Liver (tissue), 9 donors: ENCODE measurements around the gene PRPF40A. TPM values are rescaled to one million over a fixed set of nuclear protein-coding genes. Genes with fewer than 3 reads are reported as not detected.

Experiments used
- DNase-seq: peaks from one replicate; pipeline ENCODE4 v3.0.0-alpha.2; 2017; ENCODE audit warnings: low spot score
- H3K27ac ChIP-seq, 2 donors: one replicate each; pipeline ENCODE4 v1.7.0; 2013; ENCODE audit warnings: inconsistent platforms in 2 of 2, low read length in 2 of 2, control low read depth in 1 of 2, low read depth in 1 of 2, mild to moderate bottlenecking in 1 of 2
- H3K27me3 ChIP-seq, 4 donors: one replicate each; pipeline versions ENCODE4 v1.6.1 to v1.7.0; 2013; ENCODE audit warnings: low read length in 3 of 4, inconsistent platforms in 1 of 4, mild to moderate bottlenecking in 1 of 4, moderate library complexity in 1 of 4; ENCODE audit not compliant: control insufficient read depth in 4 of 4, insufficient read depth in 4 of 4
- H3K36me3 ChIP-seq, 4 donors: one replicate each; pipeline versions ENCODE4 v1.6.1 to v1.7.0; 2013; ENCODE audit warnings: low read length in 3 of 4, mild to moderate bottlenecking in 3 of 4, low read depth in 1 of 4, moderate library complexity in 1 of 4; ENCODE audit not compliant: control insufficient read depth in 4 of 4, insufficient read depth in 3 of 4
- H3K4me1 ChIP-seq, 4 donors: one replicate each; pipeline versions ENCODE4 v1.6.1 to v1.7.0; 2013; ENCODE audit warnings: low read length in 3 of 4, mild to moderate bottlenecking in 3 of 4, moderate library complexity in 1 of 4; ENCODE audit not compliant: control insufficient read depth in 4 of 4, insufficient read depth in 4 of 4
- H3K4me3 ChIP-seq, 3 donors: one replicate each; pipeline versions ENCODE4 v1.6.1 to v1.7.0; 2013; ENCODE audit warnings: low read length in 3 of 3, control low read depth in 1 of 3, low read depth in 1 of 3, mild to moderate bottlenecking in 1 of 3
- H3K9ac ChIP-seq, 2 donors: one replicate each; pipeline ENCODE4 v1.7.0; 2013; ENCODE audit warnings: low read length in 2 of 2, mild to moderate bottlenecking in 2 of 2, moderate library complexity in 2 of 2, control low read depth in 1 of 2, low read depth in 1 of 2
- H3K9me3 ChIP-seq, 4 donors: one replicate each; pipeline versions ENCODE4 v1.6.1 to v1.7.0; 2013; ENCODE audit warnings: low read length in 3 of 4; ENCODE audit not compliant: control insufficient read depth in 4 of 4
- EGR1 ChIP-seq, 2 donors: IDR thresholded peaks; 2 replicates each; pipeline ENCODE4 v1.6.1; 2016 to 2018; ENCODE audit warnings: antibody characterized with exemption in 2 of 2, low read depth in 2 of 2
- FOXA2 ChIP-seq: IDR thresholded peaks from 2 replicates; pipeline ENCODE4 v1.6.1; 2016; ENCODE audit warnings: antibody characterized with exemption
- GABPA ChIP-seq, 2 donors: IDR thresholded peaks in 1 of 2; conservative IDR thresholded peaks in 1 of 2; 2 replicates each; pipeline ENCODE4 v1.6.1; 2016; ENCODE audit warnings: antibody characterized with exemption in 2 of 2, mild to moderate bottlenecking in 1 of 2, moderate library complexity in 1 of 2
- HNF4A ChIP-seq, 2 donors: conservative IDR thresholded peaks; 2 replicates each; pipeline ENCODE4 v1.6.1; 2016; ENCODE audit warnings: antibody characterized with exemption in 2 of 2, mild to moderate bottlenecking in 2 of 2
- HNF4G ChIP-seq: IDR thresholded peaks from 2 replicates; pipeline ENCODE4 v1.6.1; 2016; ENCODE audit warnings: antibody characterized with exemption
- JUND ChIP-seq, 2 donors: IDR thresholded peaks; 2 replicates each; pipeline ENCODE4 v1.6.1; 2016; ENCODE audit warnings: antibody characterized with exemption in 2 of 2
- RAD21 ChIP-seq, 2 donors: IDR thresholded peaks; 2 replicates each; pipeline ENCODE4 v1.6.1; 2016; ENCODE audit warnings: antibody characterized with exemption in 2 of 2, mild to moderate bottlenecking in 2 of 2
- RXRA ChIP-seq, 2 donors: IDR thresholded peaks; 2 replicates each; pipeline ENCODE4 v1.6.1; 2017 to 2018; ENCODE audit warnings: antibody characterized with exemption in 2 of 2, mild to moderate bottlenecking in 1 of 2
- SP1 ChIP-seq: IDR thresholded peaks from 2 replicates; pipeline ENCODE4 v1.6.1; 2018; ENCODE audit warnings: antibody characterized with exemption, mild to moderate bottlenecking
- YY1 ChIP-seq: IDR thresholded peaks from 2 replicates; pipeline ENCODE4 v1.6.1; 2016; ENCODE audit warnings: antibody characterized with exemption, mild to moderate bottlenecking
- WGBS: extraction: QIAGEN DNeasy Blood & Tissue Kit; methylation state at CpG from one replicate; pipeline ENCODE4 v1.1.7; 2013; 5-methylcytosine and 5-hydroxymethylcytosine counted together
- polyA plus RNA-seq, 2 donors: library from polyadenylated mRNA; stranded (reverse) in 1 of 2; unstranded in 1 of 2; fragments of 200-250 nt in 1 of 2; fragments of >200 nt in 1 of 2; fragmentation: Nextera tagmentation in 1 of 2; extraction: Ambion mirVana in 1 of 2; gene quantifications; one replicate each; pipeline versions ENCODE4 v1.2.1 to v1.2.3, GENCODE V29; 2013 to 2015
- total RNA-seq, 2 donors: library from RNA; depleted of rRNA; stranded (reverse); fragments of >200 nt; gene quantifications; one replicate each; pipeline ENCODE4 v1.2.3, GENCODE V29; 2014
- TF ChIP-seq, protein P1 (sequence below): fragments of 150-350 bp; IDR thresholded peaks from 2 replicates; pipeline ENCODE4 v1.5.1; 2017; ENCODE audit warnings: improper control_type of control experiment, low read depth, low read length; ENCODE audit not compliant: missing input control
- TF ChIP-seq, protein P2 (sequence below): IDR thresholded peaks from 2 replicates; pipeline ENCODE4 v1.6.1; 2016; ENCODE audit warnings: antibody characterized with exemption
- TF ChIP-seq, protein P3 (sequence below): IDR thresholded peaks from 2 replicates; pipeline ENCODE4 v1.6.1; 2016; ENCODE audit warnings: antibody characterized with exemption
- donor health status: healthy.
- donor health status: healthy.
- donor health status: healthy.
- donor health status: healthy.
- donor health status: healthy.

Gene PRPF40A
- total and polyA plus RNA-seq, 4 donors = 18.8 to 58.1 (median 53.7) TPM

DNA sequence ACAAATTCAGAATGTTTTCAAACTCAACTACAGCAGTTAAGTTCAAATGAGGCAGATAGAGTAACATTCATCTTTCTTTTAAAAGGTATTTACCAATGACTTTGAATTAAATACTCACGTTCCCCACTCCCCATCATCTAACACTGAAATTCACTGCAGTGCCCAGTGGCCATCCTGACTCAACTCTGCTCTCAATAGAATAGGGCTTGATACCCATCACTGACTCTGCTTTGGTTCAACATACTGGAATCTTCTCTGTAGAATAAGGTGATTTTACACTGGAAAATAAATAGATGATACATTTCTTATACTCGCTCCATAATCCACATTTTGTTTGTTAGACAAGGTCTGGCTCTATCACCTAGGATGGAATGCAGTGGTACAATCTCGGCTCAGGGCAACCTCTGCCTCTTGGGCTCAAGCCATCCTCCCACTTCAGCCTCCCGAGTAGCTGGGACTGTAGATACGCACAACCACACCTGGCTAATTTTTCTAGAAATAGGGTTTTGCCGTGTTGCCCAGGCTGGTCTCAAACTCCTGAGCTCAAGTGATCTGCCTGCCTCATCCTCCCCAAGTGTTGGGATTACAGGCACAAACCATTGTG, 66.4 kb downstream of the PRPF40A start:
- peaks cover 0 to 9% (median 4%) of the 10 kb centered on the region in 4 donors for H3K4me1 ChIP-seq
- no peak for TF ChIP-seq GABPA (IDR thresholded peaks at IDR 0.05 in 1 of 2, conservative IDR thresholded peaks at IDR 0.05 in 1 of 2)
- TF ChIP-seq, protein P1, sequence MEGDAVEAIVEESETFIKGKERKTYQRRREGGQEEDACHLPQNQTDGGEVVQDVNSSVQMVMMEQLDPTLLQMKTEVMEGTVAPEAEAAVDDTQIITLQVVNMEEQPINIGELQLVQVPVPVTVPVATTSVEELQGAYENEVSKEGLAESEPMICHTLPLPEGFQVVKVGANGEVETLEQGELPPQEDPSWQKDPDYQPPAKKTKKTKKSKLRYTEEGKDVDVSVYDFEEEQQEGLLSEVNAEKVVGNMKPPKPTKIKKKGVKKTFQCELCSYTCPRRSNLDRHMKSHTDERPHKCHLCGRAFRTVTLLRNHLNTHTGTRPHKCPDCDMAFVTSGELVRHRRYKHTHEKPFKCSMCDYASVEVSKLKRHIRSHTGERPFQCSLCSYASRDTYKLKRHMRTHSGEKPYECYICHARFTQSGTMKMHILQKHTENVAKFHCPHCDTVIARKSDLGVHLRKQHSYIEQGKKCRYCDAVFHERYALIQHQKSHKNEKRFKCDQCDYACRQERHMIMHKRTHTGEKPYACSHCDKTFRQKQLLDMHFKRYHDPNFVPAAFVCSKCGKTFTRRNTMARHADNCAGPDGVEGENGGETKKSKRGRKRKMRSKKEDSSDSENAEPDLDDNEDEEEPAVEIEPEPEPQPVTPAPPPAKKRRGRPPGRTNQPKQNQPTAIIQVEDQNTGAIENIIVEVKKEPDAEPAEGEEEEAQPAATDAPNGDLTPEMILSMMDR = no peak
- TF ChIP-seq YY1 = no peak
- TF ChIP-seq RXRA (IDR thresholded peaks at IDR 0.05) = no peak
- TF ChIP-seq, protein P2, sequence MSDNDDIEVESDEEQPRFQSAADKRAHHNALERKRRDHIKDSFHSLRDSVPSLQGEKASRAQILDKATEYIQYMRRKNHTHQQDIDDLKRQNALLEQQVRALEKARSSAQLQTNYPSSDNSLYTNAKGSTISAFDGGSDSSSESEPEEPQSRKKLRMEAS = no peak
- H3K4me3 ChIP-seq = no peak overlapping the region
- WGBS = 98% methylated on average over 6 of the region's 6 CpGs
- no peaks in the 10 kb centered on the region for H3K27me3 ChIP-seq
- H3K9me3 ChIP-seq = no peaks in the 10 kb centered on the region
- H3K9ac ChIP-seq = no peak overlapping the region
- no peak overlapping the region for H3K27ac ChIP-seq
- no peak for DNase-seq
- H3K36me3 ChIP-seq = peaks cover 2 to 20% (median 4%) of the 10 kb centered on the region in 4 donors

DNA sequence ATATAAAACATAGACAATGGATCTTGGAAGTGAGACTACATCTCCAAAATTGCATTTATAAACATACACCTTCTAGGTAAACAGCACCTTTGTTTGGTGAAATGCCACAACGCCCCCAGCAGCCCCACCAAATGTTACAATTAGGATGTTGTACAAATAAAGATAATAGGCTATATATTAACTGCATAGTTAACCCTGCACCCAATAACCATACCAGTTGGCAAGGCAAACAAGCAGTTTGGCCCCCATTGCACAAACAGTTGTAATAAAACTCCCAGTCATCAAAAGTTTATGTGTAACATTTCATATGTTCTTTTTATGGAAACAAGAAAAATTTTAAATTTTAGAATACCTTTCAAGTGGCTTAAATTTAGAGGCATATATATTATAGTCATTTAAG, 67.3 kb downstream of the PRPF40A start:
- Histone ChIP-seq H3K36me3 (peaks cover 2 to 20% (median 3%) of the 10 kb centered on the region in 4 donors), H3K9ac (no peak overlapping the region), H3K27ac (no peak overlapping the region), H3K27me3 (no peaks in the 10 kb centered on the region), H3K4me1 (peaks cover 0 to 9% (median 4%) of the 10 kb centered on the region in 4 donors), H3K9me3 (no peaks in the 10 kb centered on the region), H3K4me3 (no peak overlapping the region)
- TF ChIP-seq JUND (IDR thresholded peaks at IDR 0.05) (no peak), RXRA (IDR thresholded peaks at IDR 0.05) (no peak), EGR1 (IDR thresholded peaks at IDR 0.05; ENCODE audit: low read depth in 2 of 2) (no peak), HNF4G (no peak), HNF4A (conservative IDR thresholded peaks at IDR 0.05) (no peak), YY1 (no peak), FOXA2 (no peak)
- TF ChIP-seq, protein P3, sequence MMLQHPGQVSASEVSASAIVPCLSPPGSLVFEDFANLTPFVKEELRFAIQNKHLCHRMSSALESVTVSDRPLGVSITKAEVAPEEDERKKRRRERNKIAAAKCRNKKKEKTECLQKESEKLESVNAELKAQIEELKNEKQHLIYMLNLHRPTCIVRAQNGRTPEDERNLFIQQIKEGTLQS = no peak
- DNase-seq = no peak
- WGBS = 89% methylated on average over 1 of the region's 1 CpG

DNA sequence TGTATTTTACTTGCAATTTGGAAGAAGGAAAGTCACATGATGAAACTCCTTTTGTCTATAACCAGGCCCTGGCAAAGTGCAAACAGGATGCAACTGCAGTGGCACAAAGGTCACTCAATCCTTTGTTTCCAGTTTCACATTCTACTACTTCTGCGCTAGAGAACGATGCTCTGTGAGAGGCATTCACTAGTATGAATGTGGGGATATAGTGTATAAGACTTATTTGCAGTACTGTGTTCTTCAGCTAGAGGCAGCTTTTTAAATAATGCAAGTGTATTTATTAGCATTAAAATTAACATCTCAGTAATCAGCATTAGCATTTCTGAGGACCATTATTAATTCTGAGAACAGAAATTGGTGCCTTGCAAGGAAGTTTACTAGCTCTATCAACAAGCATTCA, 68.9 kb downstream of the PRPF40A start:
- DNase-seq = no peak

More for the DNA sequence above, 68.9 kb downstream of the PRPF40A start:
- H3K36me3 ChIP-seq = peaks cover 0 to 14% (median 0%) of the 10 kb centered on the region in 4 donors
- H3K9me3 ChIP-seq = no peaks in the 10 kb centered on the region
- H3K4me1 ChIP-seq = peaks cover 0 to 9% (median 4%) of the 10 kb centered on the region in 4 donors
- no peak overlapping the region for H3K27ac ChIP-seq
- TF ChIP-seq HNF4A (conservative IDR thresholded peaks at IDR 0.05) = peak; percentile 41 to 45
- TF ChIP-seq, protein P1 = peak; percentile 5
- TF ChIP-seq SP1 = peak; percentile 60
- no peak for TF ChIP-seq RAD21 (IDR thresholded peaks at IDR 0.05)
- TF ChIP-seq RXRA (IDR thresholded peaks at IDR 0.05) = peak; percentile 49 to 58
- no peak overlapping the region for H3K9ac ChIP-seq
- WGBS = 12% methylated on average over 2 of the region's 2 CpGs
- no peaks in the 10 kb centered on the region for H3K27me3 ChIP-seq
- no peak overlapping the region for H3K4me3 ChIP-seq
